K562 (cell line): ENCODE measurements around the gene NEDD4. TPM values are rescaled to one million over a fixed set of nuclear protein-coding genes. Genes with fewer than 3 reads are reported as not detected.

Experiments used
- ATAC-seq: fragments of 200-7000 bp; cut with Tn5 transposase; 3 replicates; pipeline ENCODE4 v1.9.1; 2020; ENCODE audit warnings: moderate library complexity
- BruUV-seq: library from RNA; stranded (reverse); fragments of 400-500 nt; replicated peaks from 2 replicates; lab custom pipeline; 2021; lab: Mats Ljungman, UMichigan
- CTCF ChIA-PET: fragments of 300-600 bp; formaldehyde crosslinking; extraction: SDS; loops from one replicate; lab custom pipeline; 2021; ENCODE audit warnings: low intra/inter-chr PET ratio; lab: Yijun Ruan, JAX
- POLR2A ChIA-PET: fragments of 300-600, 350-650 bp; sonication (Branson Sonifier 250); formaldehyde crosslinking; extraction: SDS; loops from one replicate; lab custom pipeline; 2021; ENCODE audit warnings: antibody characterized with exemption, inconsistent platforms; lab: Yijun Ruan, JAX
- DNase-seq, 4 experiments: peaks; one replicate each; pipeline versions ENCODE4 v3.0.0 to v3.0.0-alpha.2; 2011 to 2018; ENCODE audit warnings: low spot score in 3 of 4, mixed read lengths in 3 of 4; ENCODE audit errors: extremely low read depth in 1 of 4
- FAIRE-seq: peaks from 2 replicates; lab custom pipeline; 2011; peaks lifted over from hg19 to GRCh38; lab: Jason Lieb, UNC
- H2AFZ ChIP-seq: 2 replicates; pipeline ENCODE4 v1.6.0; 2011; ENCODE audit warnings: low read depth, low read length, control low read depth, inconsistent platforms
- H3K27ac ChIP-seq: fragments of 200-600 bp; 3 replicates; pipeline ENCODE4 v1.8.0; 2011; ENCODE audit warnings: low read depth, mild to moderate bottlenecking, control low read depth, inconsistent platforms, low read length, moderate library complexity, mixed read lengths; ENCODE audit errors: extremely low read depth
- H3K27me3 ChIP-seq, 2 experiments: fragments of 300-600 bp in 1 of 2; 2 replicates in 1 of 2; 3 replicates in 1 of 2; pipeline versions ENCODE4 v1.6.0 to v1.8.0; 2011; ENCODE audit warnings: inconsistent platforms in 2 of 2, low read length in 2 of 2, mild to moderate bottlenecking in 1 of 2, mixed read lengths in 1 of 2, moderate library complexity in 1 of 2; ENCODE audit not compliant: control insufficient read depth in 2 of 2, insufficient read depth in 2 of 2
- H3K36me3 ChIP-seq: fragments of 300-600 bp; 3 replicates; pipeline ENCODE4 v1.8.0; 2011; ENCODE audit warnings: mild to moderate bottlenecking, low read length, inconsistent platforms; ENCODE audit not compliant: control insufficient read depth, insufficient read depth
- H3K4me1 ChIP-seq, 2 experiments: fragments of 200-600 bp in 1 of 2; replicated peaks in 1 of 2; 2 replicates in 1 of 2; 3 replicates in 1 of 2; pipeline versions ENCODE4 v1.5.1 to v1.8.0; 2011; ENCODE audit warnings: inconsistent platforms in 2 of 2, low read length in 2 of 2, mild to moderate bottlenecking in 1 of 2, mixed read lengths in 1 of 2, moderate library complexity in 1 of 2; ENCODE audit not compliant: control insufficient read depth in 2 of 2, insufficient read depth in 2 of 2
- H3K4me2 ChIP-seq: 2 replicates; pipeline ENCODE4 v1.6.1; 2011; ENCODE audit warnings: low read length, control low read depth, inconsistent platforms, mixed read lengths; ENCODE audit not compliant: insufficient read depth
- H3K4me3 ChIP-seq: fragments of 200-600 bp; sonication (generic), shearing (Covaris generic); 2 replicates; pipeline ENCODE4 v1.5.1; 2016; ENCODE audit warnings: control low read depth, inconsistent platforms
- H3K79me2 ChIP-seq: fragments of 200-600 bp; 3 replicates; pipeline ENCODE4 v1.8.0; 2011; ENCODE audit warnings: low read length, inconsistent platforms; ENCODE audit not compliant: control insufficient read depth, insufficient read depth
- H3K9ac ChIP-seq, 2 experiments: 2 replicates each; pipeline versions ENCODE4 v1.6.0 to v1.6.1; 2011; ENCODE audit warnings: low read depth in 2 of 2, low read length in 2 of 2, control low read depth in 1 of 2, inconsistent platforms in 1 of 2, mild to moderate bottlenecking in 1 of 2, mixed read lengths in 1 of 2; ENCODE audit not compliant: insufficient read depth in 1 of 2
- H3K9me1 ChIP-seq: one replicate; pipeline ENCODE4 v1.6.0; 2011; ENCODE audit warnings: inconsistent platforms, mild to moderate bottlenecking, low read length, moderate library complexity; ENCODE audit not compliant: control insufficient read depth, insufficient read depth
- H3K9me3 ChIP-seq: replicated peaks from 2 replicates; pipeline ENCODE4 v1.5.1; 2011; ENCODE audit warnings: low read depth, low read length, inconsistent platforms; ENCODE audit not compliant: control insufficient read depth, insufficient read depth
- H4K20me1 ChIP-seq: replicated peaks from 2 replicates; pipeline ENCODE4 v1.6.1; 2011; ENCODE audit warnings: low read length, inconsistent platforms, mixed read lengths; ENCODE audit not compliant: control insufficient read depth, insufficient read depth
- CEBPG ChIP-seq, 3 experiments: fragments of 200-800 bp in 1 of 3; sonication (Bioruptor generic) in 1 of 3; sonication (generic) in 1 of 3; formaldehyde crosslinking in 1 of 3; IDR thresholded peaks in 2 of 3; conservative IDR thresholded peaks in 1 of 3; 2 replicates each; pipeline versions ENCODE4 v1.6.1 to v1.8.0; 2016 to 2022; ENCODE audit warnings: missing compliant biosample characterization in 2 of 3, missing genetic modification characterization in 2 of 3, mild to moderate bottlenecking in 1 of 3, missing genetic modification reagents in 1 of 3
- PCBP2 ChIP-seq: fragments of 200-400 bp; formaldehyde crosslinking; IDR thresholded peaks from 2 replicates; pipeline ENCODE4 v1.6.1; 2018; ENCODE audit warnings: low read length, low read depth, mild to moderate bottlenecking, moderate library complexity; ENCODE audit not compliant: poor library complexity, severe bottlenecking
- ZNF146 ChIP-seq: IDR thresholded peaks from one replicate; pipeline ENCODE4 v1.6.1; 2018; ENCODE audit warnings: missing compliant biosample characterization; ENCODE audit not compliant: unreplicated experiment
- ZNF280B ChIP-seq: fragments of 250-450 bp; sonication (Bioruptor Pico); IDR thresholded peaks from 2 replicates; pipeline ENCODE4 v1.5.1; 2021; ENCODE audit warnings: mild to moderate bottlenecking
- ZNF695 ChIP-seq: fragments of 450-650 bp; formaldehyde crosslinking; IDR thresholded peaks from 2 replicates; pipeline ENCODE4 v1.4.0; 2020; ENCODE audit warnings: mild to moderate bottlenecking, moderate library complexity
- WGBS: fragments of 100-300 bp; shearing (Covaris generic); methylation state at CpG from one replicate; pipeline ENCODE4 v1.1.6; 2016; ENCODE audit warnings: low coverage, mixed read lengths; ENCODE audit not compliant: insufficient coverage; ENCODE audit errors: missing lambda C conversion rate; 5-methylcytosine and 5-hydroxymethylcytosine counted together
- in situ Hi-C: fragments of 300-500 bp; cut with MboI; formaldehyde crosslinking; loops from 4 replicates; pipeline ENCODE4 v1.15.0; 2018; ENCODE audit warnings: inconsistent platforms, mixed read lengths
- intact Hi-C: fragments of 100-400 bp; cut with micrococcal nuclease; formaldehyde crosslinking; loops from 2 replicates; pipeline ENCODE4 v1.14.2; 2022
- polyA plus RNA-seq, 8 experiments: library from polyadenylated mRNA; depleted of rRNA in 4 of 8; stranded (reverse) in 5 of 8; unstranded in 3 of 8; fragments of >200 nt; fragmentation: Nextera tagmentation in 2 of 8; fragmentation: Illumina TruSeq in 1 of 8; extraction: Ambion mirVana in 2 of 8; extraction: Trizol in 1 of 8; gene quantifications; 2 replicates each; pipeline versions ENCODE4 v1.2.1 to v1.2.3, GENCODE V29; 2011 to 2014; ENCODE audit warnings: inconsistent platforms in 1 of 8, missing spikeins in 1 of 8
- total RNA-seq, 7 experiments: library from RNA; depleted of rRNA in 6 of 7; stranded (reverse); fragments of >200 nt in 6 of 7; fragmentation: Illumina TruSeq in 2 of 7; extraction: Trizol in 2 of 7; gene quantifications; 2 replicates each; pipeline versions ENCODE4 v1.2.1 to v1.2.3, GENCODE V29; 2011 to 2021; ENCODE audit warnings: low replicate concordance in 1 of 7

The NEDD4 gene
- total and polyA plus RNA-seq, 9 of the 15 experiments (the other 6 are each of a cell fraction or from before 2014, with no cell fraction given), result 7.2 to 23.7 (median 17.3) TPM

- ChIA-PET POLR2A (no interaction called here), CTCF (no interaction called here)
- ATAC-seq (no peak), DNase-seq (no peak), FAIRE-seq (no peak)
- Histone ChIP-seq H3K9me3 (no peaks in the 10 kb centered on the region), H3K4me1 (no peaks in the 10 kb centered on the region), H3K27ac (no peak overlapping the region), H3K9ac (no peak overlapping the region), H3K4me3 (no peak overlapping the region), H3K27me3 (no peaks in the 10 kb centered on the region), H3K4me2 (no peak overlapping the region), H4K20me1 (no peaks in the 10 kb centered on the region), H3K36me3 (no peaks in the 10 kb centered on the region), H3K79me2 (0 out of 3 replicates have a peak, but pooled peaks cover 3% of the 10 kb centered on the region), H3K9me1 (no peaks in the 10 kb centered on the region), H2AFZ (no peak overlapping the region)
- BruUV-seq, result no TSS peak
- in situ Hi-C loops (no loop called here), intact Hi-C loops (no loop called here)
- TF ChIP-seq ZNF695 (CRISPR knock-in tag) (no peak), CEBPG (CRISPR knock-in tag; IDR thresholded peaks at IDR 0.05) (no peak), CEBPG (tag; conservative IDR thresholded peaks at IDR 0.05 in 1 of 2, IDR thresholded peaks at IDR 0.05 in 1 of 2) (peak in 1 of 2 experiments; percentile 41; a peak in 2 of 4 replicates)
- 28% methylated on average over 1 of the region's 1 CpG for WGBS
Observed at GRCh38 chr15:55977231-55977630, 16.2 kb downstream of the NEDD4 start.

GRCh38 chr15:55970286-55970685 is 23.1 kb downstream of the NEDD4 start:
- intact Hi-C loops (no loop called here), in situ Hi-C loops (no loop called here)
- no TSS peak for BruUV-seq
- CTCF ChIA-PET, result no interaction called here
- POLR2A ChIA-PET, result no interaction called here
- no peak overlapping the region for H3K9ac ChIP-seq
- FAIRE-seq (no peak), ATAC-seq (no peak), DNase-seq (no peak)
- no peaks in the 10 kb centered on the region for H3K9me1 ChIP-seq
- H3K4me2 ChIP-seq, result no peak overlapping the region
- no peak overlapping the region for H3K27ac ChIP-seq
- TF ChIP-seq ZNF280B (CRISPR knock-in tag), result no peak
- no peak for TF ChIP-seq ZNF146 (CRISPR knock-in tag)
- no peak for TF ChIP-seq PCBP2
- 64% methylated on average over 1 of the region's 1 CpG for WGBS
- no peaks in the 10 kb centered on the region for H4K20me1 ChIP-seq
- H2AFZ ChIP-seq, result no peak overlapping the region
- H3K4me3 ChIP-seq, result no peak overlapping the region
- no peaks in the 10 kb centered on the region for H3K9me3 ChIP-seq
- H3K79me2 ChIP-seq, result peaks cover 3% of the 10 kb centered on the region; the same call in 1 of the 3 replicates
- no peaks in the 10 kb centered on the region for H3K36me3 ChIP-seq
- no peaks in the 10 kb centered on the region for H3K27me3 ChIP-seq
- no peaks in the 10 kb centered on the region; a peak in 1 of 5 replicates for H3K4me1 ChIP-seq
